GM18508 (cell line): ENCODE data around the gene MPDZ.

Experiments
- ATAC-seq: cut with Tn5 transposase; IDR thresholded peaks from one replicate; pipeline ENCODE4 v1.9.1; 2021; ENCODE audit warnings: moderate number of reproducible peaks; ENCODE audit not compliant: insufficient read depth, unreplicated experiment

The MPDZ gene

DNA sequence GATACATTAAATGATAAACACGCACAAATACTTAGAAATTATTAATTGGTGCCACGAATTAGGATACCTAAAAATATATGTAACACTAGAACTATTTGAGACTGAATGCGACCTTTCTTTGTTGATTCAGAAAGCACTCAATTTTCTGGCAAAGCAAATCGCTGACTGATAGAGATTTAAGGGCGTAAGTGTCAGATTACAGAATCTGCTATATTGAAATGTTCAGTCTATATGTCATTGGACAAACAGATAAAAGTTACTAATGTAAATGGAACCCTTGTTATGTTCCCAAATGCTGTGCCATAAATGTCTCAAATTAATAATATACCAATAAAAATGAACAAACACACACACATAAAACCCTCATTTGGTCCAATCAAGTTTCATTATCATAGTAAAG lies 137.9 kb downstream of the MPDZ start:
- ATAC-seq: no peak

DNA sequence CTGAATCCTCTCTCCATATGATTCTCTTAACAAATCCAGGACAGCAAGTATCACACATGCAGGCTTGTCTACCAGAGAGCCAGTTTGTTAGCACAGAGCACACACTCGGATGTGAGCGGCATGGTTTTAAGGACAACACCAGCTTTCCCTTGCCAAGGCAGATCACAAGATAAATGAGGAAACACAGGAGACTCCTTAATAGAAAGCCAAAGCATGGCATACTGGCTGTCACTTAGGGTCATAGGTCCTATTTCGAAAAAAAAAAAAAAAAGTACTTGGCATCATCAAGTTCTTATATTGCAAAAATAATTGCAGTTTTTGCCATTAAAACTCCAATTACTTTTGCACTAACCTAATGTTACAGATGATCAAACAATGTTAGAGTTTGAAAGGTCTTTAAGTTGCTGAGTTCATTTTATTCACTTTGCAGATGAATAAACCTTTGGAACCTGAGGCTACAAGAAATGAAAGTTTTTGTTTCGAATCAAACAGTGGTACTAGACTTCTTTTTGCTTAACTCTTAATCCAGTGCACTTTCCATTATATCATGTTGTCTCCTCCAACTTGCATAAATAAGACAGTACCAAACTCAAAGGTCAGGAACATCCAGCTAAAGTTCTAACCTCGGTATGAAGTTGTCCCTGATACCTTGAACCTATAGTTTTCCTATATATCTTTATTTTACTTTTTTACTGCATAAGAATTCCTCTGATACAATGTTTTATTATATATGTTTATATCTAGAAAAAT lies 138.5 kb downstream of the MPDZ start:
- ATAC-seq: no peak

DNA sequence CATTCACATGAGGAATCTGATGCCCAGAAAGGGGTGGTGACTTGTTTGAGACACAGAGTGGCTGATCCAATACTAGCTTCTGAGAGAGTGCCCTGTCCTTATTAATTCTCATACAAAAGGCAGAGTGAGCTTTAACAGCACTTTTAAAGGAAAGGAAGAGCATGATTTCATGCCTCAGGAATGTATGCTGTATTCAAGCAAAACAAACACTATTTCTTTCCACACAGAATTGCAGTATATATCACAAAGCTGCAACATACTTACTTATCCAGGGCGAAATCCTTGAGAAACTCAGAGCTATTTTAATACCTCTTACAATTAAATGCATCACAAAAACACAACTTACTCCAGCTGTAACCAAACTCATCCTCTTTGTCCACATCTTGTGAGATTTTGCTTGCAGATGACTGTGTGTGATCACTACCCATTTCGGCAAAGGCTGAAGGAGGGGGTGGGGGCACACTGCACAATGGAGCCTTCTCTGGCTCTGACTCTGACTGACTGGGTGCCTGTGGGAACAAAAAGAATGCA lies 139.8 kb downstream of the MPDZ start:
- ATAC-seq: no peak

DNA sequence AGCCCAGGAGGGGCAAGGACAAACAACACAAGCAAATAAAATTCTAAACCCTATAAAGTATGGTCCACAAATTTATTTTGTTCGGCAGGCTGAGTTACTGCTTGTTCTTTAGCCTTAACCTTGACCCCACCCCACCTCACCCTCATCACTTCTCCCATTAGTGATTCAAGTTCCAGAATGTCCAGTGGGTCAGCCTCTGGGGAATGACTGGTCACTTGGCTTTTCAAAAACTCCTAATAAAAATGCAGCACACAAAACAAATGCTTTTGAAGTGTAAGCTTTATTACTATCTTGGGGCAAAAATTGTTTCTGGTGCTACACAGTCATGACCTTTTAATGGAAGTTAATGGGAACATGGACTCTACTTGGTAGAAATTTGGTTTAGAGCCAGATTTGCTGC lies 142.1 kb downstream of the MPDZ start:
- no peak for ATAC-seq

DNA sequence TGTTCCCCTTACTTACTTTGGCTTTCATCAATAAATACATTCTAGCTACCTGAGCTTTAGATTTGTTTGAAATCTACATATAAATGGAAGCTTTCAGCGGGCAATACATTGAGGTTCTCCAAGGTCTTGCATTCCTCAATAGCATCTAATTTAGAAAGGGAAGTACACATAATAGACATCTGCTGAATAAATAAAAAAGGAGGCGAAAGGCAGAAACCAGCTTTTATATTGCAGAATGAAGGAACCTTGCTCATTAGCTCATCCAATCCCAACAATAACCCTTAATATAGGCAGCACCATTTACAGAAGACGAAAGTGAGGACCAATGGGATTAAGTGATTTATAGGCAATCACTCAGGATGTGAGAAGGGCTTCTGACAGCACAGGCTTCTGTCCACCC lies 147.5 kb downstream of the MPDZ start:
- no peak for ATAC-seq

DNA sequence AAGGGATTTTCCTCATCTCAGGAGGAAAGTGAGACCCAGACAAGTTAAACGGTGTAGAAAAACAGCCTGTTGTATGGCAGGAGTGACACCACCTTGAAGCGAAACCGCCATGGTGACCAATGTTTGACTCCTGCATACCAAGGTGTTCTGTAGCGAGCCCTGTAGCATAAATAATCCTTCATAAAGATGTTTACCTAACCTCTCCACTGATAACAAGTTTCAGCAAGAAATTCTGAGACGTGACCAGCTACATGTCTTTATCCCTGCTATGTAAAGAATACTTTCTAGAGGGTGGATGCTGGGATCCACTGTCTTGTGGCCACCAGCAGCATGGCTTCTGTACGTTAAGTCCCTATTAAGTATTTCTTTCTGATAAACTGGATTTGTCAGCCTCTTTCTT lies 148.1 kb downstream of the MPDZ start:
- no peak for ATAC-seq

DNA sequence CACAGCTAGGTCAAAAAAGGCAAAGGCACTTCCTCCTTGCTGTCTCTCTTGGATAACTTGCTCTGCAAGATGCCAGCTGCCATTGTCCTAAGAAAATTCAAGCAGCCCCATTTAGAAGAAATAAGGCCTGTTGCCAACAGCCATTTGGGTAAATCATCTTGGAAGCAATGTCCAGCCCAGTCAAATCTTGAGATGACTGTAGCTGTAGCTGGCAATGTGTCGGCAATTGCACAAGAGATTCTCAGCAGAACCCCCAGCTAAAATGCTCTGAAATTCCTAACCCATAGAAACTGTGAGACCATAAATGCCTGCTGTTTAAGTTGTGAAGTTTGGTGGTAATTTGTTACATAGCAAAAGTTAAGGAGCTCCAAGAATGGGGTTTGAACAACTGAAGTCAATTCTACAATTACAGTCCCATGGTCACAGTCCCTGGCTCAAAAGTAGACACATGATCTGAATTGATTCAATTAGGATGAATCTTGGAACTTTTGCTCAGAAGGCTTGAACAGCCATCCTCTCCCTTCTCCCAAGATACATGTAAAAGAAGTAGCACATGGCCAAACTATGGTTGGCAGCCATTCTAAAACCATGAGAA lies 151.1 kb downstream of the MPDZ start:
- ATAC-seq: no peak

DNA sequence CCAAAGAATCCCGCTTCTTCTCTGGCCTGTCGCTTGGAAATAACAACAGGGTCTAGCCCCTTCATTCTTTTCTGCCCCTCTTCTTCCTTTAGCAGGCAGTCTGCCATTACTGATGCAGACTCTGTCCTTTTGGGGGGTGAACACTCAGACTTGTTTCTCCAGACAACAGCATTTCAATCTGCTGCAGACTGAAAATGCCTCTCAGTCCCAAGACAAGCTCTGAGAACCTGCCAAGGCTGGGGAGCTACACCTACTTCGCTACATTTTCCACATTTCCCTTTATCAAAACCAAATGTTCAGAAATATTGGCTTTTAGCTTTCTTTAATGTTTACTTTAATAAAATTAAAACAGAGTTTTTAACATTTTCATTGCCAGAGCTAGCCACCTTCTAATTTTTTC lies 152.4 kb downstream of the MPDZ start:
- no peak for ATAC-seq

DNA sequence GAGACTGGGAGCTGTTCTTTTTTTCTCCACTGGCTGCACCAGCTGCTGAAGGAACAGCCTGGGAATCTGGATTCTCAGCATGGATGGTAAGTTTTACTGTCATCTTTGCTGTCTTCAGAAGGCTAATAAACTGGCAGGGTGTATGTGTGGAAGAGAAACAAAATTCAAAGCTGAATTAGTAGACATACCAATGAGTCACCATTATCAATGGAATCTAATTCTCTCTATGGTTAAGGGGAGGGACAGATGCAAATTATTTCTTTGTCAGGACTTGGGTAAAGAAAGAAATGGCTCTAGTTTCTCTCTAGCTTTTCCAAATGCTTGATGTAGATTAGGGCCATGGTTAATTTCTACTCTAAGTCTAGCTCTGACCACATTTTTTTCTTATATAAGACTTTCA lies 154.2 kb downstream of the MPDZ start:
- no peak for ATAC-seq

DNA sequence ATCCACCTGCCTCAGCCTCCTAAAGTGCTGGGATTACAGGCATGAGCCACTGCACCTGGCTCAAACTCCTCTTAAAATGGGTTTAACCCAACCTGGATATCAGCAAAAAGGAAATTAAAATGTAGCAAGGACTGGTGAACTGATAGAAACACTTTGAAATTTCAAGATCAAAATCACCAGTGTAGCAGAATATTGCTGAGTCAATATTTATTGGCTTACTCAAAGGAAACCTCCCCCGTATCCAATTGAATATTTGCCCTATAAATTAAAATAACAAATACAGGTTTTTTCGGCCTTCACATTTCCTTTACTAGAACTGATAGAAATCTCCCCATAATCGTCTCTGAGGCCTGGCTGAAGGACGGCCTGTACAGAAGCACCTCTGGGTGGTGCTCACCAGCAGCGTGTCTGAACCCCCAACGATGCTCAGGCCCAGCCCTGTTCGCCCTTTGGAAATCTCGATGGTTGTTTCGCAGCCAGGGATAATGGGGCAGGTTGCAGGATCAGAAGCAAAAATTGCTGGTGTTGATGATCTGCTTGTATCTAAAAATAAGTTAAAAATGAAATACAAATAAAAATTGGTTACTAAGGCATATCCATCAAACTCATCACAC lies 156.6 kb downstream of the MPDZ start:
- no peak for ATAC-seq

DNA sequence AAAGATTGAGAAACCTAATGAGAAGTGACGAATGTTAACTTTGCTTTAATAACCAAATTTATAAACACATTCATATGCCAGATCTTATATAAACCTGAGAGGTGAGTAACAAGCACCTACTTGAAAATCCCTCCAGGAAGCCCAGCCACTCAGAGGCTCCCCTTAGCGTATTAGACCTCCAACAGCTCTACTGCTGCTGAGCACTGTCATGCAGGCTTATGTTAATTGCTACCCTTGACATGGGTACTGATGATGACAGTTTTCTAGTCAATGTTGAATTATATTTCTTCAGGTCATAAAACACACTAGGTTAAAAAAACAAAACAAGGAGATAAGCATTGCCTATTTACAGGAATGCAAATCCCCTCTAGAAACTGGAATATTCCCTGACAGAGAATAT lies 161.2 kb downstream of the MPDZ start:
- ATAC-seq: no peak

DNA sequence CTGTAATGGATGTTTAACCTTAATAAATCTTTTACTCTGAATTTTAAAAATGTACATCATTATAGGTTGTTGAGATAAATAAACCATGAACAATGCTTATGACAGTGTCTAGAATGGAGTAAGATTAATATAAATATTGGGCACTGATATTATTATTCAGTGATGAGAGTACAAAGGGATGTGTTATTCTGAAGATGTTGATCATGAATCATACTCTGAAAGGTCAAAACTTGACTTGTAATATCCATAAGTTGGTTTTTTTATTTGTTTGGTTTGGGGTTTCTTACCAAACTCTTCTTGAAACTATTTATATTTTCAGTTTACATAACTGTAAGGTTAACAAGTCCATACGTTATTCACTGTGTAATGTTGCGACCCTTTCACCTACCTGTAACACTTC lies 163.2 kb downstream of the MPDZ start:
- no peak for ATAC-seq

DNA sequence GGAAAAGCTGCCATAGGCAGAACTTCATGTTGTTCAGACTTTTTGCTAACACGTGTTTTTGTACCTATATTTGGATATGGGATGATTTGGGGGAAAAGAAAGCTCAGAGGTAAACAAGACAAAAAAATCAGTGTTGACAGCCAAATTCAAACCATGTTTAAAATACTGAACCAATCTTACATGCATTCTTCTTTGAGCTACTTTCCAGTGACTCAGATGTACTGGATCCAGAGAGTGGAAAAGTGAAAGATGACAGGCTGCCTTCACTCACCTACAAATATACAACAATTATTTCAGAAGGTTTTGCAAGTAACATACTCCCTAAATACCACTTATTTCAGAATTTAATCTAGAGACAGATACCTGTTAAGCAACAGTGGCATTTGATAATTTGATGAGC lies 165.7 kb downstream of the MPDZ start:
- ATAC-seq: no peak

DNA sequence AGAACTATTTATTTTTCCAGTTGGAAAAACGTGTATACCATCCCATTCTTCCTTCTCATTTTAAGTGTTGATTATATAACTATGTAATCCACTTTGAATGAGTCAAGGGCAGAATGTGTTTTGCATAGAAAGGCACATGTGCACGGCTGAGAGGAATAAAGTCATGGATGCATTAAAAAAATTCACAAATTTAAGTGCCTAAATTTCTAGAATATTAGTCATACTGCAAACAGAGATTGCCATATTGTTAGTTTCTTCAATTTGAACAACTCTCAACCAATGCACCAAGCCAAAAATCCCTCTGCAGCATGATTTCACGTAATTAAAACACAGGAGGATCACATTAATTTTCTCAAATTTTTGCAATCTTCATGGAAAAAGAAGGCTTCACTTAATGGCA lies 166.3 kb downstream of the MPDZ start:
- ATAC-seq: no peak

DNA sequence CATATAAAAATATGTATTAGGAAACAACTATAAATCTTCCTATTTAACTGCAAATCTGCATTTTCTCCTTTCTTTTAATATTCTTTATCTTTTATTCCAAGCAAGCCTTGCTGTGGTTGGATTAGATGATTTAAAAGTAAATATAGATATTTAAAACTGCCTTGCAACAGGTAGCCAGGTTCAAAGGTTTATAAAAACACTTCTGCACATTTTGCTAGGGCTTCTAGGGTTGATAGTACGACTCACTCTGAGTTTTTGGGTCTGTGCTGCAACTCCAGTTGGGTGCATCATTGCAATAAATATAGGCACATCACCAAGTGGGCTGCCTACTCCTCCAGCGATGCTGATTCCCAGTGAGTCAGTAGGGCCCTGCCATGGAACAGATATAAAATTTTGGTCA lies 167.7 kb downstream of the MPDZ start:
- ATAC-seq: no peak

DNA sequence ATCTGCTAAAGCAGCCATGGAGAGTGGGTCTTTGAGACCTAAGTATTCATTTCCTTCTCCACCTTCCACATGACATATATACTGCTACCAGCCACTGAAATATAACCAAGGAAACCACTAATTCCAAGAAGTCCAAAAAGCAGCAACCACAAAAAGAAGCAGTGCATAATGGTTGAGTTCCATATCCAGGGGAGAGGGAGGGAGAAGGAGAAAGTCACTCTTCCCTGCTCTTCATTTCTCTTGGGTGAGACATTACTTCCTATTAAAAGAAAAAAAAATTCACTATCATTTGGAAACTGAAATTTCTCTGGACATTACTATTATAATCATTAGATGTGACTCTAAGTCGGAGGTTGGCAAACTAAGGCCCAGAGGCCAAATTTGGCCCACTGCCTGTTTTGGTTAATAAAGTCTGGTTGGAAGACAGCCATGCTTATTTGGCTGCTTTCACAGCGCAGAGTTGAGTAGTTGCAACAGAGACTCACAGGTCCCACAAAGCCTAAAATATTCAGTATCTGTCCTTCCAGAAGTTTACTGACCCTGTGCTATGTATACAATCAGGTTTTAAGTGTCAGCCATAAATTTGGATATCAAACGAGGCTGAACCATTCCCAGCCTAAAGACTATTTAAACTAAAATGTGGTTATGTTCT lies 168.6 kb downstream of the MPDZ start:
- ATAC-seq: no peak

DNA sequence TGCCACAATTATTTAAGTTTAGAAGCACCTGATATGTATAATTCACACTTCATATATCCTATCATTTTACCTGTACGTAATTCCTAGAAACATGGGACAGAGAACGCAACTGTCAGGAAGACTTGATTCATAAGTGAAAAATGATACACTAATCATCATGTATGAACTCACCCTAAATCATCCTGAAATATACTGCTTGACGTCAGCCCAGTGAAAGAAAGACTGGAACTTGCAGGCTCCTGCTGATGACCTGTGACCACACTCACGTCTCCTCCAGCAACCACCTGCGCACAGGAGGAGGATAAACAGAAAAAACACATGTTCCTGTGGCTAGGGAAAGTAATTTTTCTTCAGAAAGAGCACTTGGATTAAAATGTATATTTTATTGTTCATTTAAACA lies 169.7 kb downstream of the MPDZ start:
- no peak for ATAC-seq

DNA sequence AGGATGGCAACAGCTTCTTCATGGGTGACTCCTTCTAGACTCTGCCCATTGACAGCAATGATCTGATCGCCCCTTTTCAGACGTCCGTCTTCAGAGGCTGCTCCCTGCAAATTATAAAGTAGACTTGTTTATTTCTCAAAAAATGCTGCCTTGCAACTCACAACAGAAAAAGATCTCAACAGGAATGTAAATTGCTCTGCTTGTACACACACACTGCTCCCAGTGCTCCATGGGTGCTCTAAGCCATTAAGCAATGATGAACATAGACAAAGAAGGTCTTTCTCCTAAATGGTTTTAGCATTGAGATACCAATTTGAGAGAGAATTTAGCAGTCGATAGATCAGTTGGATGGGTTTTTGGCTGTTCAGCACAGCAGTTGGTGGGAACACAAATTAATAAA lies 172.5 kb downstream of the MPDZ start:
- no peak for ATAC-seq

DNA sequence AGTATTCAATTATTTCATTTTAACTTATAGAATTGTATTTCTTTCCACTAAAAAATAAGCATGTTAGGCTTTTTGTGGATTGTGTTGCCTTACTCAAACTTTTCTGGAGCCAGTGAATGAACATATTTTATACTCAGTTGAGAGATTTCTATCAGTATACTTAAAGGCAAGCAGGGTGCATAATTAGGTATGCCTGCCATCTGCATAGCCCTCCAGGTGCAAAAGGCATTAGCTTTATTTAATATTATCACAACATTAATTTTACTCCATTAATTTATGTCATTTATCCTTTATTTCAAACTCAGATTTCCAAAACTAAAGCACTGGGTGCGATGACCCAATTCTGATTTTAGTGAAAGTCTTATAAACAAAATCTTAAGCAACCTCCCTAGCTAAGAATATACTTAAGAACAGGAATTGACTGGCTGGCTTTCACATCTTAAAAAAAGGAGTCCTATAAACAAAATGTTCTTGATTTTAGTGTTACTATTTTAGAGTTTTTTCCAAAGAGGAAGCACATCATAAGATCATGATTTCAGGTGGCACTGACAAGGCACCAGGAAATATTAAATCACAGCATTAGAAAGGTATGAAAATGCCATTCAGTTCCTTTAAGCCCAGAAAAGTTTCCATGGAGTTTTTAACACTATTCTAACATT lies 178.4 kb downstream of the MPDZ start:
- ATAC-seq: no peak

DNA sequence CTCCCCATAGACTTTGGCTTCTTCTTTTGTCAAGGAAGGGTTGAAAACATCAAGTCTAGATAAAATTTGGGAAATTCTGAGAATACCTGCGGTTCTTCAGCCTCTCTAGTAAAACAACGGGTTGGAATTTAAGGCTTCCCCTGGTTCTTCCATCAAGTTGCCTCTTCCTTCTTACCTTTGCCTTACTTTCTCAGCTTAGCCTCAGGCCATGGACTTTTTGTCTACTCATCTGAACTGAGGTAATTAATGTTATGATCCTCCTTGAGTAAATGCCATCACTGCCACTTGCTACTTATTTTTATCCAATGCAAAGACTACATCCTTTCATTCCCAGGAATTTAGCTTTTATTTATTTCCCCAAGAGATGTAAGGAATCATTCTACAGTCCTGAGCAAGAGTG lies 184.4 kb downstream of the MPDZ start:
- no peak for ATAC-seq

DNA sequence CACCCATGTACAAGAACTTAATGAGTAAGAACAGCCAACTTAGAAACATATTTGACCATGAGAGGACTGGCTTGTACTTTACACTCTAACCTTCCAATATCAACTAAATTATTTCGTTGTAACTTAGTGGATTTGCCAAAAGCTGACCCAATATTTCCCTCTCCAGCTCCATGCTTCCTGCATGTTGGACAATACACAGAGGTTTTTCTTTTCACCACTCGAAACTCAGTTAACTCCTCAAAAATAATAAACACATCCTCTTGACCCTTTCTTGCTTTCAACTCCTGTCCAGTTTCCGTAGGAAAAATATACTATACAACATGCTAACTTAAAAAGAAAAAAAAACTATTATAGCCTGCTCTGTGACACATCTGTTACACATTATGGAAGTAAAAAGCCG lies 188.9 kb downstream of the MPDZ start:
- ATAC-seq: no peak
